IPS-15b (cell line): ENCODE measurements around the gene RPL6.
"Not testable (repeated sequence)": the region's sequence is repeated elsewhere in the genome, so short reads cannot be mapped to it uniquely, and the experiment has no call there.

Source experiments
- H3K27me3 ChIP-seq: one replicate; pipeline ENCODE4 v1.6.1; 2013; ENCODE audit warnings: low read length; ENCODE audit not compliant: control insufficient read depth, insufficient read depth
- H3K36me3 ChIP-seq: one replicate; pipeline ENCODE4 v1.6.1; 2013; ENCODE audit warnings: low read length; ENCODE audit not compliant: control insufficient read depth, insufficient read depth
- H3K4me1 ChIP-seq: one replicate; pipeline ENCODE4 v1.6.1; 2013; ENCODE audit warnings: mild to moderate bottlenecking, low read length; ENCODE audit not compliant: control insufficient read depth, insufficient read depth
- H3K4me3 ChIP-seq: one replicate; pipeline ENCODE4 v1.5.1; 2013; ENCODE audit warnings: low read depth, low read length
- H3K9ac ChIP-seq: one replicate; pipeline ENCODE4 v1.6.1; 2013; ENCODE audit warnings: low read depth, mild to moderate bottlenecking, low read length
- H3K9me3 ChIP-seq: one replicate; pipeline ENCODE4 v1.6.1; 2013; ENCODE audit warnings: mild to moderate bottlenecking, low read length; ENCODE audit not compliant: control insufficient read depth, insufficient read depth

The RPL6 gene

GRCh38 chr12:112409064-112409905, at the start of gene RPL6:
RPL6 (minus strand) TSS chr12:112409605; CDS start chr12:112408656, 949 bp downstream.
- Histone ChIP-seq H3K4me3 (peak within 1 kb of the TSS; percentile 99), H3K27me3 (no peaks in the 10 kb centered on the region), H3K4me1 (no peaks in the 10 kb centered on the region), H3K9me3 (no peaks in the 10 kb centered on the region), H3K9ac (peak within 1 kb of the TSS; percentile 100), H3K36me3 (peaks cover 29% of the 10 kb centered on the region)

GRCh38 chr12:112458751-112459150, 49.3 kb upstream of the RPL6 start:
- Histone ChIP-seq H3K27me3 (no peaks in the 10 kb centered on the region), H3K4me1 (no peaks in the 10 kb centered on the region), H3K4me3 (no peak overlapping the region), H3K36me3 (peaks cover 3% of the 10 kb centered on the region), H3K9me3 (no peaks in the 10 kb centered on the region), H3K9ac (no peak overlapping the region)

DNA sequence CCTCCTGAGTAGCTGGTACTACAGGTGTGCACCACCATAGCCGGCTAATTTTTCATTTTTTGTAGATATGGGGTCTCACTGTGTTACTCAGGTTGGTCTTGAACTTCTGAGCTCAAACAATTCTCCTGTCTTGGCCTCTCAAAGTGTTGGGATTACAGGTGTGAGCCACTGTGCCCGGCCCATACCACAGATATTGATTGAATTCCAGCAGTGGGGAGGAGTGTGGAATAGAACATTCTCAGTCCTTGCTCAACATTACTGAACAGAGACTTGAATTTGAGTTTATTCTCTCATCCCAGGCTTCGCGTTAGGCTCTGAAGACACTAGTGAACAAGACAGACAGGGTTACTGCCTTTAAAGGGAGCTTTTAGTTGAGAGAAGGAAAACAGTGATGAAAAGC, 48.9 kb upstream of the RPL6 start:
- peaks cover 3% of the 10 kb centered on the region for H3K36me3 ChIP-seq
- H3K9ac ChIP-seq: no peak overlapping the region
- no peaks in the 10 kb centered on the region for H3K9me3 ChIP-seq
- H3K27me3 ChIP-seq: no peaks in the 10 kb centered on the region
- no peak overlapping the region for H3K4me3 ChIP-seq
- H3K4me1 ChIP-seq: no peaks in the 10 kb centered on the region

DNA sequence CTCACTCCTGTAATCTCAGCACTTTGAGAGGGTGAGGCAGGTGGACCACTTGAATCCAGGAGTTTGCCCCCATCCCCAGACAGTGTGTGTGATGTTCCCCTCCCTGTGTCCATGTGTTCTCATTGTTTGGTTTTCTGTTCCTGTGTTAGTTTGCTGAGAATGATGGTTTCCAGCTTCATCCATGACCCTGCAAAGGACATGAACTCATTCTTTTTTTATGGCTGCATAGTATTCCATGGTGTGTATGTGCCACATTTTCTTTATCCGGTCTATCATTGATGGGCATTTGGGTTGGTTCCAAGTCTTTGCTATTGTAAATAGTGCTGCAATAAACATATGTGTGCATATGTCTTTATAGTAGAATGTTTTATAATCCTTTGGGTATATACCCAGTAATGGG, 47.7 kb upstream of the RPL6 start:
- H3K9ac ChIP-seq, H3K9me3 ChIP-seq, H3K4me3 ChIP-seq, H3K27me3 ChIP-seq, H3K36me3 ChIP-seq, H3K4me1 ChIP-seq: not testable (repeated sequence)

GRCh38 chr12:112456029-112456428, 46.6 kb upstream of the RPL6 start:
- Histone ChIP-seq H3K27me3 (no peaks in the 10 kb centered on the region), H3K36me3 (peaks cover 3% of the 10 kb centered on the region), H3K9ac (no peak overlapping the region), H3K9me3 (no peaks in the 10 kb centered on the region), H3K4me3 (no peak overlapping the region), H3K4me1 (no peaks in the 10 kb centered on the region)

DNA sequence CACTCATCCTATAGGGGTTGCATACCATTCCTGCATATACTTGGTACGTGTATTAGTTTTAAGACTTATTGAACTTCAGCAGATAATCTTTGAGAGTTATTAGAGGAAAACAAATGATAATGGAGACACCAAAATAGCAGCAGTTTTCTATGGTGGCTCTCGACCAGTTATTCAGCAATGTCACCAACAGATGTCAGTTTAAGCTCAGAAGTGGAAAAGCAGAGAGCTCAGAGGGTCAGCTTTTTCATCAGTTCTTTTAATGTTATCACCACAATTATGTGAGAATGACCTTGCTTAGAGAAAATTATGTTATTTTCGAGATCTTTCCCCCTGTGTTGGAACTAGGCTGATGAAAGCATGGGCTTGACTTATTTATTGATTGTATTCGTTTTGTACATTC, 41.3 kb upstream of the RPL6 start:
- Histone ChIP-seq H3K9ac (no peak overlapping the region), H3K4me1 (no peaks in the 10 kb centered on the region), H3K9me3 (no peaks in the 10 kb centered on the region), H3K27me3 (no peaks in the 10 kb centered on the region), H3K4me3 (no peak overlapping the region), H3K36me3 (no peaks in the 10 kb centered on the region)

GRCh38 chr12:112448165-112448564, 38.8 kb upstream of the RPL6 start:
- not testable (repeated sequence) for H3K36me3 ChIP-seq, H3K27me3 ChIP-seq, H3K9ac ChIP-seq, H3K9me3 ChIP-seq, H3K4me1 ChIP-seq, H3K4me3 ChIP-seq

- Histone ChIP-seq H3K4me3 (no peak overlapping the region), H3K9me3 (no peaks in the 10 kb centered on the region), H3K9ac (no peak overlapping the region), H3K4me1 (no peaks in the 10 kb centered on the region), H3K27me3 (no peaks in the 10 kb centered on the region), H3K36me3 (no peaks in the 10 kb centered on the region)
Measured at GRCh38 chr12:112447106-112447505, 37.7 kb upstream of the RPL6 start.

DNA sequence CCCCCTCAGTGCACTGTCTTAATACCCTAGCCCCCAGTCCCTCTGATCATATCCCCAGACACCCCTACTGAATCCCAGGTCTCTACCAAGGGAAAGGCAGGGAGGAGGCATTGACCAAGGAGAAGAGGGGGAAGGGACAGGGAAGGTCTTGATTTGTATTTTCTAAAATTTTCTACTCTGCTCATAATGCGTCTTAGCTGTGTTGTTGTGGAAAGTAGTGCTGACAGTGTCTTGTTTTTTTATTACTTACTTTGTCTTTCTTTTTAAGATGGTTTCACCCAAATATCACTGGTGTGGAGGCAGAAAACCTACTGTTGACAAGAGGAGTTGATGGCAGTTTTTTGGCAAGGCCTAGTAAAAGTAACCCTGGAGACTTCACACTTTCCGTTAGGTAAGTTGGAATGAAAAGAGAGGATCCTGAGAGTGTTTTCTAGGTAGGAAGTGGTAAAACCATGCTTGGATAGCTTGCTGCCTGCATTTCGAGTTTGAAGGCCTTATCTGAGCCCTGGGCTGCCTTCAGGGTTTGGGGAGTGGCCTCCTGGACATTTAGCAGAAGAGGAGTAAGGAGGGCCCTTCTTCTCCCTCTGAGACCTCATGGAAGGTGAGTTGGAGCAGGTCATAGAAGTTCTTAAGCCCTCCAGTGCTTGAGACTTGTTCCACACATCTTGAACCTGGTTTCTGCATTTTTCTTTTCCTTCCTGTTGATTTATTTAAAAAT, 36.8 kb upstream of the RPL6 start:
- Histone ChIP-seq H3K36me3 (no peaks in the 10 kb centered on the region), H3K27me3 (no peaks in the 10 kb centered on the region), H3K4me3 (no peak overlapping the region), H3K9me3 (no peaks in the 10 kb centered on the region), H3K4me1 (no peaks in the 10 kb centered on the region), H3K9ac (no peak overlapping the region)

DNA sequence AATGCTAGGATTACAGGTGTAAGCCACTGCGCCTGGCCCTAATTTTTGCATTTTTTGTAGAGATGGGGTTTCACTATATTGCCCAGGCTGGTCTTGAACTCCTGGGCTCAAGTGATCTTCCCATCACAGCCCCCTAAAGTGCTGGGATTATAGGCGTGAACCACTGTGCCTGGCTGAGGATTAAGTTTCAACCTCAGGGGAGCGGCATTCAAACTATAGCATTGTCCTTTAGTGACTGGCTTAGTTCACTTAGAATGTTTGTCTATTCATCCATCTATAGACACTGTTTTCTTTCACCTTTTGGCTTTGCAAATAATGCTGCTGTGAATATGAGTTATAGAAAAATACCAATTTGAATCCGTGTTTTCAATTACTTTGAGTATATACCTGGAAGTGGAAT, 34.5 kb upstream of the RPL6 start:
- Histone ChIP-seq H3K4me1 (no peaks in the 10 kb centered on the region), H3K9ac (no peak overlapping the region), H3K9me3 (no peaks in the 10 kb centered on the region), H3K4me3 (no peak overlapping the region), H3K27me3 (no peaks in the 10 kb centered on the region), H3K36me3 (no peaks in the 10 kb centered on the region)

DNA sequence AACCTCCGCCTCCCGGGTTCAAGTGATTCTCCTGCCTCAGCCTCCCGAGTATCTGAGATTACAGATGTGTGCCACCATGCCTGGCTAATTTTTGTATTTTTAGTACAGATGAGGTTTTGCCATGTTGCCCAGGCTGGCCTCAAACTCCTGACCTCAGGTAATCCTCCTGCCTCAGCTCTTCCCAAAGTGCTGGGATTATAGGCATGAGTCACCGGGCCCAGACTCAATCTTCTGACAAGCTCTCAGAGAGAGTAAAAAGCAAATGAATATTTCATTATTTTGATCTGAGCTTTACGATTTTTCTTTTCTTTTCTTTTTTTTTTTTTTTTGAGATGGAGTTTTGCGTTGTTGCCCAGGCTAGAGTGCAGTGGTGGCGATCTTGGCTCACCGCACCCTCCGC, 31.2 kb upstream of the RPL6 start:
- H3K27me3 ChIP-seq, H3K36me3 ChIP-seq, H3K4me1 ChIP-seq, H3K9ac ChIP-seq, H3K4me3 ChIP-seq, H3K9me3 ChIP-seq: not testable (repeated sequence)

GRCh38 chr12:112439769-112440168, 30.4 kb upstream of the RPL6 start:
- Histone ChIP-seq H3K4me1 (no peaks in the 10 kb centered on the region), H3K4me3 (no peak overlapping the region), H3K9ac (no peak overlapping the region), H3K9me3 (no peaks in the 10 kb centered on the region), H3K36me3 (no peaks in the 10 kb centered on the region), H3K27me3 (no peaks in the 10 kb centered on the region)
